Jurkat, Clone E6-1 (cell line): ENCODE data around the gene ZNF512B. TPM values are rescaled to one million over a fixed set of nuclear protein-coding genes. Genes with fewer than 3 reads are reported as not detected.
"Not testable (repeated sequence)": the region's sequence is repeated elsewhere in the genome, so short reads cannot be mapped to it uniquely, and the experiment has no call there.

Experiments
- DNase-seq: peaks from one replicate; pipeline ENCODE4 v3.0.0-alpha.2; 2011; ENCODE audit warnings: low read depth, low spot score
- H3K4me3 ChIP-seq: 2 replicates; pipeline ENCODE4 v1.5.1; 2011; ENCODE audit warnings: mild to moderate bottlenecking, low read length, control low read depth, moderate library complexity
- polyA plus RNA-seq: library from polyadenylated mRNA; unstranded; fragments of >200 nt; gene quantifications from one replicate; pipeline ENCODE4 v1.2.1, GENCODE V29; 2012; ENCODE audit warnings: missing spikeins; ENCODE audit not compliant: insufficient read length, insufficient read depth

Gene ZNF512B
- 18.4 TPM for polyA plus RNA-seq

GRCh38 chr20:63969838-63970713, at the start of gene ZNF512B:
Gene ZNF512B (minus strand): TSS chr20:63969930. CDS start chr20:63967950, 1,980 bp downstream.
- DNase-seq: peak; percentile 64
- peak within 1 kb of the TSS; percentile 86 for H3K4me3 ChIP-seq

GRCh38 chr20:64015635-64016034, 45.9 kb upstream of the ZNF512B start:
- no peak overlapping the region for H3K4me3 ChIP-seq
- DNase-seq: no peak

- peak overlapping the region; percentile 11 for H3K4me3 ChIP-seq
- DNase-seq: not testable (repeated sequence)
These were observed 42.8 kb upstream of the ZNF512B start for GRCh38 chr20:64012385-64013154.

GRCh38 chr20:64011366-64011779, 41.6 kb upstream of the ZNF512B start:
- DNase-seq: no peak

GRCh38 chr20:64010711-64011237, 41.0 kb upstream of the ZNF512B start:
- no peak overlapping the region for H3K4me3 ChIP-seq
- DNase-seq: no peak

More at GRCh38 chr20:64011366-64011779, 41.6 kb upstream of the ZNF512B start:
- no peak overlapping the region for H3K4me3 ChIP-seq

- no peak for DNase-seq
- H3K4me3 ChIP-seq: no peak overlapping the region
These were observed 40.2 kb upstream of the ZNF512B start for GRCh38 chr20:64009811-64010387.

GRCh38 chr20:64006902-64007301, 37.2 kb upstream of the ZNF512B start:
- H3K4me3 ChIP-seq: no peak overlapping the region
- no peak for DNase-seq

GRCh38 chr20:64006490-64006889, 36.8 kb upstream of the ZNF512B start:
- no peak overlapping the region for H3K4me3 ChIP-seq
- no peak for DNase-seq

- H3K4me3 ChIP-seq: no peak overlapping the region
- DNase-seq: no peak
These were observed 35.7 kb upstream of the ZNF512B start for GRCh38 chr20:64005394-64005793.

GRCh38 chr20:64003960-64004725, 34.4 kb upstream of the ZNF512B start:
- H3K4me3 ChIP-seq: no peak overlapping the region
- no peak for DNase-seq

- no peak overlapping the region for H3K4me3 ChIP-seq
- DNase-seq: no peak
These were observed 31.9 kb upstream of the ZNF512B start for GRCh38 chr20:64001607-64002011.

- no peak overlapping the region for H3K4me3 ChIP-seq
- DNase-seq: no peak
These were observed 31.2 kb upstream of the ZNF512B start for GRCh38 chr20:64000906-64001305.

- no peak overlapping the region for H3K4me3 ChIP-seq
- no peak for DNase-seq
These were observed 13.2 kb upstream of the ZNF512B start for GRCh38 chr20:63982937-63983336.

GRCh38 chr20:63980806-63981728, 11.3 kb upstream of the ZNF512B start, which contains the start of gene PRPF6:
Gene PRPF6 (plus strand): TSS chr20:63981132. CDS start chr20:63981246, 114 bp downstream.
- peak; percentile 94 for DNase-seq
- H3K4me3 ChIP-seq: peak within 1 kb of the TSS; percentile 96

GRCh38 chr20:63980317-63980805, 10.6 kb upstream of the ZNF512B start:
- no peak for DNase-seq
- H3K4me3 ChIP-seq: peak overlapping the region; percentile 96

- peak; percentile 64 for DNase-seq
- peak within 1 kb of the TSS; percentile 96 for H3K4me3 ChIP-seq
These were observed 10.0 kb upstream of the ZNF512B start, which contains the start of gene SAMD10 for GRCh38 chr20:63979557-63980316. Gene SAMD10 (minus strand): TSS chr20:63979642. CDS start chr20:63979467, 175 bp downstream.

GRCh38 chr20:63979229-63979556, 9.5 kb upstream of the ZNF512B start:
- no peak for DNase-seq
- peak overlapping the region; percentile 96 for H3K4me3 ChIP-seq
